GM12865 (cell line): Measurements from ENCODE around the gene NPTX2.
"Not testable (repeated sequence)": the region's sequence is repeated elsewhere in the genome, so short reads cannot be mapped to it uniquely, and the experiment has no call there.

Source experiments
- DNase-seq: peaks from one replicate; pipeline ENCODE4 v3.0.0; 2010; ENCODE audit warnings: low read depth
- H3K4me3 ChIP-seq: 2 replicates; pipeline ENCODE4 v1.5.1; 2011; ENCODE audit warnings: mild to moderate bottlenecking, low read depth, low read length, control low read depth
- CTCF ChIP-seq: IDR thresholded peaks from 2 replicates; pipeline ENCODE4 v1.5.1; 2011; ENCODE audit warnings: low read length, control low read depth, low read depth, inconsistent platforms; ENCODE audit not compliant: insufficient read depth; ENCODE audit errors: missing control alignments

The NPTX2 gene, protein sequence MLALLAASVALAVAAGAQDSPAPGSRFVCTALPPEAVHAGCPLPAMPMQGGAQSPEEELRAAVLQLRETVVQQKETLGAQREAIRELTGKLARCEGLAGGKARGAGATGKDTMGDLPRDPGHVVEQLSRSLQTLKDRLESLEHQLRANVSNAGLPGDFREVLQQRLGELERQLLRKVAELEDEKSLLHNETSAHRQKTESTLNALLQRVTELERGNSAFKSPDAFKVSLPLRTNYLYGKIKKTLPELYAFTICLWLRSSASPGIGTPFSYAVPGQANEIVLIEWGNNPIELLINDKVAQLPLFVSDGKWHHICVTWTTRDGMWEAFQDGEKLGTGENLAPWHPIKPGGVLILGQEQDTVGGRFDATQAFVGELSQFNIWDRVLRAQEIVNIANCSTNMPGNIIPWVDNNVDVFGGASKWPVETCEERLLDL

DNA sequence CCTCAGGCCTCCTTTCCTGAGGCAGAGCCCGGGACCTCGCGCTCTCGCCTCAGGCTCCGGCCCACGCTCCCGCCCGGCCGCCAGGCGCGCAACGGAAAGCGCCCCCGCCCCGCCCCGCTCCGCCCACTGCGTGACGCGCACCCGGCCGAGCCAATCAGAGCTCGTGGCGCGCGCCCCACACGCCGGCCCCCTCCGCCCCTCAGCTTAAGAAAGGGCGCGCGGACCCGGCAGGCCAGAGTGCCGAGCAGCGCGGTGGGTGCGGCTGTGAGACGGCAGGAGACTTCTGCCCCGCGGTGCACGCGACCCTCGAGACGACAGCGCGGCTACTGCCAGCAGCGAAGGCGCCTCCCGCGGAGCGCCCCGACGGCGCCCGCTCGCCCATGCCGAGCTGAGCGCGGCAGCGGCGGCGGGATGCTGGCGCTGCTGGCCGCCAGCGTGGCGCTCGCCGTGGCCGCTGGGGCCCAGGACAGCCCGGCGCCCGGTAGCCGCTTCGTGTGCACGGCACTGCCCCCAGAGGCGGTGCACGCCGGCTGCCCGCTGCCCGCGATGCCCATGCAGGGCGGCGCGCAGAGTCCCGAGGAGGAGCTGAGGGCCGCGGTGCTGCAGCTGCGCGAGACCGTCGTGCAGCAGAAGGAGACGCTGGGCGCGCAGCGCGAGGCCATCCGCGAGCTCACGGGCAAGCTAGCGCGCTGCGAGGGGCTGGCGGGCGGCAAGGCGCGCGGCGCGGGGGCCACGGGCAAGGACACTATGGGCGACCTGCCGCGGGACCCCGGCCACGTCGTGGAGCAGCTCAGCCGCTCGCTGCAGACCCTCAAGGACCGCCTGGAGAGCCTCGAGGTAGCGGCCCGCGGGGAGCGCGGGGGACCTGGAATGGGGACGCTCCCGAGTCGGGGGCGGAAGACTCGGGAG lies at the start of gene NPTX2:
TSS of gene NPTX2 (plus strand) at position 235 of the 909 bp plus-strand sequence. CDS start at position 412, 177 bp downstream.
- no peak for TF ChIP-seq CTCF
- no peak for DNase-seq
- no peak within 1 kb of the TSS for H3K4me3 ChIP-seq

GRCh38 chr7:98567991-98568390 lies 49.1 kb upstream of the NPTX2 start:
- DNase-seq, result no peak
- no peak overlapping the region for H3K4me3 ChIP-seq
- no peak for TF ChIP-seq CTCF

GRCh38 chr7:98568891-98569290 lies 48.2 kb upstream of the NPTX2 start:
- no peak overlapping the region for H3K4me3 ChIP-seq
- no peak for DNase-seq
- TF ChIP-seq CTCF, result no peak

DNA sequence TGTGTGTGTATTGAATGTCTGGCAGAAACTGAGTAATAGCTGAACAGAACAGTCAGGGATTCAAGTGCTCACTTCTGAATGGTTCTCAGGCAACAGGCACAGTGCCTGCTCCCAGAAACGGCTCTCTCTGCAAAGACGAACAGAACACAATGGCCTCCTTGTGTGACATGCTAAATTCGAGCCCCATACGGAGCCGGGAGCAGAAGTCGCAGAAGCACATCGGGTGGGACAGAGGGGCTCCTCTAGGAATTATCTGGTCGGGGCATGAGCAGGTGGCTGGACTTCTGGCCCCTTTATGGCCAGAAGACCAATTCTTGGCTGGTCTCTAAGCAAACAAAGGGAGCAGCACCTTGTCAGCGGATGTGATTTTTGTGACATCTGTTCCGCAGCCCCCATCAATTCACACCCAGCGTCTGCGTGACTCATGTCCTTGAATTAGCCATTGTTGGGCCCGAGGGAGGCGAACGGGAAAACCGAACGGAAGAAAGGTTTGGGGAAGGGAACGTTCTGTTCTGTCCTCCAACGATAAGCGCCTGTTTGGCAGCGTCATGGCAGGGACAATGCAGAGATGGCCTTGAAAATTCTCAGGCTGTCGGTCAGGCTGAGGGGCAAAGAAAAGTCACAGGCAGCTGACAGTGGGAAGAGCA lies 47.3 kb upstream of the NPTX2 start:
- no peak for DNase-seq
- no peak overlapping the region for H3K4me3 ChIP-seq
- TF ChIP-seq CTCF, result no peak

DNA sequence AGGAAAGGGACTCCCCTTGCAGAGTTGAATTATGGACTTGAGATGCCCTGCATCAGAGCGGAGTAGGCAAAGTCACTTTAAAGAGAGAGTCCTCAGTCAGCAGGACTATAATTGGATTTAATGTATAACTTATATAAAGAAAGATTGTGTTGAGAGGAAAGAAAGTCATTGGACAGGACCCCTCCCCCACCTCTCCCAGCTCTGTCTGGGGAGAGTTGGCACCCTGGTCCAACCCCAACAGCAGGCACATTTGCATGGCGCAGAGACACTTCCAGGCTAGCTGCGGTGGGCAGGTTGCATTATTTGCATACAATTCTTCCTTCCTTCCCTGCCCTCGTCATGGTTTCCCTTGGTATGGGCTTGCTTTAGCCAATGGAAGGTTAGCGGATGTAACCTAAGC lies 46.1 kb upstream of the NPTX2 start:
- DNase-seq, result no peak
- H3K4me3 ChIP-seq, result no peak overlapping the region
- no peak for TF ChIP-seq CTCF

DNA sequence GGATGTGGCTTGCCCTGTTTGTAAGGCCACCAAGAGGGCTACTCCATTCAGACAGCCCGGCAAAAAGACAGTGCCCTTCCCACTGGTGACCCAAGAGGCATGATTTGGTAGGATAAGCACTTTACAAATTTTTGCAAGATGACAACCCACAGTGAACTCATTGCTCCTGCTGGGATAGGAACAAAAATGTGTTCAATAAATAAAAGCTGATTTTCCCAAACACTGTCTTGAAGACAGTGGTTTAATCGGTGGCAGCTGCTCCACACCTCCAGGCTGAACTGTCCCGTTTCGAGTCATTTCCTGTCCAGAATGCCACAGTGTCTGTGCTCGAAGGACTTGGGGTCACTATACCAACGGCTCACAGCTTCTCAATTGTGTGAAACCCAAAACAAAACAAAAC lies 45.1 kb upstream of the NPTX2 start:
- no peak for DNase-seq
- TF ChIP-seq CTCF, result no peak

DNA sequence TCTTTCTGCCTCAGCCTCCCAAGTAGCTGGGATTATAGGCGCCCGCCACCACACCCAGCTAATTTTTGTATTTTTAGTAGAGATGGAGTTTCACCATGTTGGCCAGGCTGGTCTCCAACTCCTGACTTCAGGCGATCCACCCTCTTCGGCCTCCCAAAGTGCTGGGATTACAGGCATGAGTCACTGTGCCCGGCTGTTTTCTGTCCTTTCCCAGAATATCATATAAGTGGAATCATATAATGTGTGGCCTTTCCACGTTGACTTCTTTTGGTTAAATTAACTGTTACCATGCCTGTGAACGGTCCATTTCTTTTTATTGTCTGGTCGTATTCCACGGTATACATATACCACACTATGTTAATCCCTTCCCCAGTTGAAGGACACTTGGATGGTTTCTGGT lies 44.4 kb upstream of the NPTX2 start:
- not testable (repeated sequence) for H3K4me3 ChIP-seq, DNase-seq

More for the DNA sequence above, 45.1 kb upstream of the NPTX2 start:
- no peak overlapping the region for H3K4me3 ChIP-seq
